HepG2 (cell line): ENCODE data around the gene RNPS1.

Source experiments
- RAD21 ChIP-seq: fragments of 450-650 bp; formaldehyde crosslinking; IDR thresholded peaks from 2 replicates; pipeline ENCODE4 v1.5.0; 2020; ENCODE audit warnings: mild to moderate bottlenecking
- TCF7L2 ChIP-seq: IDR thresholded peaks from 2 replicates; pipeline ENCODE4 v1.6.1; 2011; ENCODE audit warnings: mild to moderate bottlenecking, low read depth, low read length, moderate library complexity
- ZNF414 ChIP-seq: sonication (generic); formaldehyde crosslinking; IDR thresholded peaks from 2 replicates; pipeline ENCODE4 v1.5.0; 2020; ENCODE audit warnings: missing genetic modification reagents
- ZNF792 ChIP-seq: IDR thresholded peaks from 2 replicates; pipeline ENCODE4 v1.6.1; 2016

DNA sequence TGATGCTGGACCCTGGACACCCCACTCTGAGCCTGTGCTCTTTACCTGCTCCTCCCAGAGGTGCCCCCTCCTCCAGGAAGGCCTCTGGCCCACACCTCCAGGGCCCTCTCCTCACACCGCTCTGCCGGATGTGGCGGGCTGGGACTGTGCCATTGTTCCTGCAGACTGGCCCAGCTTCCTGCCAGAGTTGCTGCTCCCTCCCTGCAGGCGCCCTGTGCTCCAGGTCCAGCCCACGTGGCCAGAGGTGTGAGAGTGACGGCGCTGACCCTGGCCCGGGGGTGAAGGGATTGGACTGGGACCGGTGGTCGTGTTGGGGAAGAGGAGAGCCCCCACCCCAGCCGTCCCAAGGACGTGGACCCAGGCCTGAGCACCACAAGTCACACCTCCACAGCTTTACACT is 38.8 kb downstream of the RNPS1 start:
- no peak for TF ChIP-seq RAD21 (CRISPR knock-in tag)
- TF ChIP-seq TCF7L2: no peak
- TF ChIP-seq ZNF414: no peak
- no peak for TF ChIP-seq ZNF792 (CRISPR knock-in tag)
